ENCODE data around the gene AKR1C2. TPM values are rescaled to one million over a fixed set of nuclear protein-coding genes. Genes with fewer than 3 reads are reported as not detected.
"Not testable (repeated sequence)": the region's sequence is repeated elsewhere in the genome, so short reads cannot be mapped to it uniquely, and the experiment has no call there.

The AKR1C2 gene
- total RNA-seq, 1 donor from 2014 or later, result 34.4 TPM

DNA sequence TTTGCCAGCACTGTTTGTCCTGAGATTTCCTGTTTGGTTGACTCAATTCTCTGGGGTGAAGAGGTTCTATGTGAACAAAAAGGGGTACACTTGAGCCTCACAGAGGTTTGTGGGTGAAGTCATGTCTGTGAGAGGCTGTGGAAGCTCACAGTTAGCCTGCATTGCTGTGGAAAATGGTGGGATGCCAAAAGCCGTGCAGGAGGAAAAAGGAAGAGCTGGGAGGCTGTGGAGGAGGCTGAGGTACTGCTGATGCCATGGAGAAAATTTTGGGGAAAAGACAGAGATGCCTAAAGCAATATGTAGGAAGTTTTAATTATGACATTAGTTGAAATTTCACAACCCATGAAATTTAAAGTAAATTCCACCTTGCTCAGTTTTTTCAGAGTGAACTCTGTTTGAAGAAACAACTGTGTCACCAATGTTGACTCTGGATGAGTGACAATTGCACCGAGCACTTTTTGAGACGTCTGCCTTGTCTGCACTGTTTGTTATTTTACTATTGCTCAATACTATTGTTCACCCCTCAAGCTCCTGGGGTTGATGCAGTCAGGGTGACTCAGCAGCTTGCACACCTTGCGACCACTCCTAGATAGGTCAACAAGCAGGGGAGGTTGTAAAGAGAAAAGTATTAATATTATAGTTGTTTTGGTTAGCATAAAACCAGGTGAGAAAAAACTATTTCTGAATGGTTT lies 5.3 kb upstream of the AKR1C2 start:
- H3K4me1 ChIP-seq; H3K9me3 ChIP-seq; intact Hi-C loops (cut with DNase I); H3K4me3 ChIP-seq; H3K27ac ChIP-seq; DNase-seq; H3K36me3 ChIP-seq; H3K27me3 ChIP-seq (ENCODE audit: low read depth): not testable (repeated sequence)
- ATAC-seq, result peak in 1 of 2 donors; percentile 61

DNA sequence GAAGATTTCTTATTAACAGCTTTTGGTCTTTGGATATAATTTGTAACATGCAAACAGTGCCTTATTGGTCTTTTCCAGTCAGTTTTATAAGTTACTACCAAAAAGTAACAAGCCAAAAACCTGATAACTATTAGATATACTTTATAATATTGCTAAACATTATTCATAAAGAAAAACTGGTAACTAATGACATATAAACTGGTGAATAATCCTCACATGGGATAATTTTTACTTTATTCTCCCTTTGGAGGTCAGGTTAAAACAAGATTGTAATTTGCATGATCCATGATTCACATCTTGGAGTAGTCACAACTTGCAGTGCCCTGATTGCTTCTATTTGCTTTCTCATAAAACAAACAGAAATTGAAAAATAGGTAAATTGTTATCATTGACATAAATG lies 844 bp upstream of the AKR1C2 start:
- H3K27ac ChIP-seq; DNase-seq; H3K9me3 ChIP-seq; H3K27me3 ChIP-seq (ENCODE audit: low read depth); H3K36me3 ChIP-seq; H3K4me3 ChIP-seq; ATAC-seq; intact Hi-C loops (cut with DNase I); H3K4me1 ChIP-seq: not testable (repeated sequence)

DNA sequence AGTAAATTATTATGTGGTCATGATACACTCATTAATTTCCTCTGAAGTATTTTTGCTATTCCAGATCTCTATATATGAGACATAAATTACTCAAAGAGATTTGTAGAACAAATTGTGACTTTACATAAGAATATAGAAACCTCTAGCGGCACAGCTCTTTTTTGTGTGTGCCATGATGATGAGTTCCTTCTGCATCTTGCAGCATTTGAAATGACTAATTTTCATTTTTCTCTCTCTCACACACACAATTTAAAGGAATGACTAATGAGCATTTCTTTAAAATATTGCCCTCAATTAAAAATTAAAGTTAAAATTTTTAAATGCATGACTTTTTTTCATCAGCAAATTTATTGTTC lies 351 bp upstream of the AKR1C2 start:
- DNase-seq; ATAC-seq; H3K27me3 ChIP-seq (ENCODE audit: low read depth); intact Hi-C loops (cut with DNase I); H3K4me3 ChIP-seq; H3K9me3 ChIP-seq; H3K36me3 ChIP-seq; H3K27ac ChIP-seq; H3K4me1 ChIP-seq: not testable (repeated sequence)

DNA sequence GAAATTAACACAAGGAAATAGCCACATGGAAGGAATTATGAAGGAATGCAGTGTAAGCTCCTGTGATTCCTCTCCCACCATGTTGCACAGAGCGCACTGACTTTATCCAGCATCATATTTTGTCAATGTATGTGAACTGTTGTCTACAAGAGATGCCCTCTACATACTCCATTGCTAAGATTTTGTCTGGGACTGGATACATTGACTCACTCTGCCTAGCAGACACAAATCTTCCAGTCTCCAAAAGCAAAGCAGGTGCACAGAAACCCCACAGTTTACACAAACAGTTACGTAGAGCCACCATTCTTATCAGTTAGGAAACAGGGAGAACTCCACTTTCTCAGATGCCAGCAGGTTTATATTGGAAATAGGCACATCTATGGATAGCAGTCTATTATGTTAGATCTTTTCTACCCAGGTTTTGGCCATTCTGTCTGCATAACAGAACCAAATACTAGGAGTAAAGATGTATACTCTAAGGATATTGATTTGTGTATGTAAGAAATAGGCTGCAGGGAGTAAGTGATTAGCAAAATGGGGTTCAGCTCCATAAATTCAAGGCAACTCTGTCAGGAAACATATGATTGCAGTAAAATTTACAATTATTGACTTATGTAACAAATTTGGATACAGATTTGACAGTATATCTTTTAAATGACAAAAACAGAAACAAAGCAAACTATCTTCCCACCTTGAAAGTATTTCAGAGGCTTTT lies 1.5 kb downstream of the AKR1C2 start:
- no peaks in the 10 kb centered on the region for H3K4me1 ChIP-seq
- H3K27me3 ChIP-seq (ENCODE audit: low read depth), result no peaks in the 10 kb centered on the region
- H3K4me3 ChIP-seq, result no peak overlapping the region
- intact Hi-C loops (cut with DNase I), result no loop called here
- DNase-seq (no peak), ATAC-seq (no peak)
- no peaks in the 10 kb centered on the region for H3K36me3 ChIP-seq
- H3K27ac ChIP-seq, result no peak overlapping the region
- no peaks in the 10 kb centered on the region for H3K9me3 ChIP-seq
- TF ChIP-seq, protein P1, sequence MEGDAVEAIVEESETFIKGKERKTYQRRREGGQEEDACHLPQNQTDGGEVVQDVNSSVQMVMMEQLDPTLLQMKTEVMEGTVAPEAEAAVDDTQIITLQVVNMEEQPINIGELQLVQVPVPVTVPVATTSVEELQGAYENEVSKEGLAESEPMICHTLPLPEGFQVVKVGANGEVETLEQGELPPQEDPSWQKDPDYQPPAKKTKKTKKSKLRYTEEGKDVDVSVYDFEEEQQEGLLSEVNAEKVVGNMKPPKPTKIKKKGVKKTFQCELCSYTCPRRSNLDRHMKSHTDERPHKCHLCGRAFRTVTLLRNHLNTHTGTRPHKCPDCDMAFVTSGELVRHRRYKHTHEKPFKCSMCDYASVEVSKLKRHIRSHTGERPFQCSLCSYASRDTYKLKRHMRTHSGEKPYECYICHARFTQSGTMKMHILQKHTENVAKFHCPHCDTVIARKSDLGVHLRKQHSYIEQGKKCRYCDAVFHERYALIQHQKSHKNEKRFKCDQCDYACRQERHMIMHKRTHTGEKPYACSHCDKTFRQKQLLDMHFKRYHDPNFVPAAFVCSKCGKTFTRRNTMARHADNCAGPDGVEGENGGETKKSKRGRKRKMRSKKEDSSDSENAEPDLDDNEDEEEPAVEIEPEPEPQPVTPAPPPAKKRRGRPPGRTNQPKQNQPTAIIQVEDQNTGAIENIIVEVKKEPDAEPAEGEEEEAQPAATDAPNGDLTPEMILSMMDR (IDR thresholded peaks at IDR 0.05), result no peak

DNA sequence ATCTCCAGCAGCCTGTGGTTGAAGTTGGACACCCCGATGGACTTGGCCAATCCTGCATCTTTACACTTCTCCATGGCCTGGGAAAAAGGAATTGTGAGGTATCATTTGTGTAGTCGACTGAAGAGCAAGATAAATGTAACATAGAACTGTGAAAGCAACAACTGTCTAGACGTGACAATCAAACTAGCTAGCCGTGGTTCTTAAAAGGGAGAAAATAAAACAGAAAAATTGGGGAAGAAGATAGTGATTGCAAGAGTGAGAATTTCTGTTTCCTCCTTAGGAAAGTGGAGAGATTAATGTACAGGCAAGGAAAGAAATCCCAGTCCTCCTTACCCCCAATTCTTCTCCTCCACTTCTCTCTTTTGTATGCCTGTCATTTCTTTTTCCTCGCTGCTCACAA lies 5.0 kb downstream of the AKR1C2 start:
- ATAC-seq (no peak), DNase-seq (no peak)
- no peaks in the 10 kb centered on the region for H3K27me3 ChIP-seq (ENCODE audit: low read depth)
- TF ChIP-seq, protein P1 (IDR thresholded peaks at IDR 0.05), result no peak
- no peak overlapping the region for H3K4me3 ChIP-seq
- no peak overlapping the region for H3K27ac ChIP-seq
- H3K36me3 ChIP-seq, result no peaks in the 10 kb centered on the region
- H3K9me3 ChIP-seq, result no peaks in the 10 kb centered on the region
- H3K4me1 ChIP-seq, result no peaks in the 10 kb centered on the region
- intact Hi-C loops (cut with DNase I), result no loop called here

DNA sequence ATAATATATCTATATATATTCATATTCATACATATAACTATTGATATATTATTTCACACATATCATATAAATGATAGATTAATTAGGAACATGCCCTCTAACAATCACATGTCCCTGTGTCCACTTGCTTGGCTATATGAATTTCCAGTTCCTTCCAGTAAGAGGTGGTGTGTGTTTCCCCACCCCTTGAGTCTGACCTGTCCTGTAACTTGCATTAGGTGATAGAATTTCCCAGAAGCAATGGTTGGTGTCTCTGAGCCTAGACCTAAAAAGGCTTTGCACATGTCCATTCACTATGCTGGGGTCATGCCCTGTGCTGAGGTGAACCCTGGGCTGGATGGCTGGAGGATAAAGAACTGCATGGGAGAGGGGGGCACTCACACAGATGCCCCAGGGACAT lies 9.4 kb downstream of the AKR1C2 start:
- H3K36me3 ChIP-seq; ATAC-seq; intact Hi-C loops (cut with DNase I); H3K9me3 ChIP-seq; H3K27ac ChIP-seq; DNase-seq; H3K4me1 ChIP-seq; H3K4me3 ChIP-seq; H3K27me3 ChIP-seq (ENCODE audit: low read depth): not testable (repeated sequence)

DNA sequence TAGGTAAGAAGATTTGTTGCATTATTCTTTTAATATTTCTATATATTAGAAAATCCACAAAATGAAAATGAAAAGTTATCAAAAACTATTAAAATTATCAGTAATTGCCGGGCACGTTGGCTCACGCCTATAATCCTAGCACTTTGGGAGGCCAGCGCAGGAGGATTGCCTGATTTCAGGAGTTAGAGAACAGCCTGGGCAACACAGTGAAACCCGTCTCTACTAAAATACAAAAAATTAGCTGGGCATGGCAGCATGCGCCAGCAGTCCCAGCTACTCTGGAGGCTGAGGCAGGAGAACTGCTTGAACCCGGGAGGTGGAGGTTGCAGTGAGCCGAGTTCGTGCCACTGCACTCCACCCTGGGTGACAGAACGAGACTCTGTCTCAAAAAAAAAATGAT lies 11.1 kb downstream of the AKR1C2 start:
- H3K36me3 ChIP-seq; H3K9me3 ChIP-seq; H3K27ac ChIP-seq; H3K4me1 ChIP-seq; DNase-seq; ATAC-seq; intact Hi-C loops (cut with DNase I); H3K4me3 ChIP-seq; H3K27me3 ChIP-seq (ENCODE audit: low read depth): not testable (repeated sequence)

DNA sequence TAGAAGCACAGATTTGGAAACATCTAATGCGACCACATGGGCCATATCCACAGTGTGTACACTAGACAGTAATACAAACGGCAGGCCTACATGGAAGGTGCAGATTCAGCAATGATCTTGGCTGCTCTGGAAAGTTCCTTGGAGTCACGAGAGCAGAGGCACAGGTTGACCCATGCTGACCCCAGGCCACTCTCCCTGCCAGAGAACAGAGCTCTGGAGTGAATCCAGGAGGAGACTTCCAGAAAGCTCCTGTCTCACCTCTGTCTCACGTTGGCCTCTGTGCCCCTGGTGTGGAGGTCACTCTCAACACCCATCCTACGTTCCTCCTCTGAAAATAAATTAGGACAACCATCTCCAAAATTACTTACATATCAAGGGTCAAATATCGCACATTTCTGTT lies 12.2 kb downstream of the AKR1C2 start:
- H3K27ac ChIP-seq; intact Hi-C loops (cut with DNase I); H3K9me3 ChIP-seq; H3K36me3 ChIP-seq; H3K4me3 ChIP-seq; H3K4me1 ChIP-seq; ATAC-seq; H3K27me3 ChIP-seq (ENCODE audit: low read depth); DNase-seq: not testable (repeated sequence)

Data from lower lobe of right lung (tissue), 2 donors.